SIG-M5 (cell line): ENCODE data around the gene CBX4.
A peak's percentile ranks its signal among the peaks of the same experiment; 100 is the strongest.

ENCODE experiments used
- DNase-seq: peaks from one replicate; lab custom pipeline; 2025; lab: John Stamatoyannopoulos, UW

Gene CBX4

GRCh38 chr17:79841369-79842135 is 2.3 kb upstream of the CBX4 start:
- no peak for DNase-seq

- DNase-seq, result no peak
These were observed 1.7 kb upstream of the CBX4 start for GRCh38 chr17:79840989-79841286.

GRCh38 chr17:79840269-79840988 is 1.2 kb upstream of the CBX4 start:
- no peak for DNase-seq

GRCh38 chr17:79838522-79839274 is 542 bp downstream of the CBX4 start:
- DNase-seq, result no peak

GRCh38 chr17:79837888-79838521 is 1.2 kb downstream of the CBX4 start:
- DNase-seq, result no peak

GRCh38 chr17:79836972-79837887 is 2.0 kb downstream of the CBX4 start:
- peak; percentile 28 for DNase-seq

GRCh38 chr17:79836510-79836971 is 2.7 kb downstream of the CBX4 start:
- peak; percentile 45 for DNase-seq

- no peak for DNase-seq
These were observed 3.2 kb downstream of the CBX4 start for GRCh38 chr17:79835953-79836509.

GRCh38 chr17:79835470-79835899 is 3.8 kb downstream of the CBX4 start:
- DNase-seq, result no peak

- DNase-seq, result no peak
These were observed 4.4 kb downstream of the CBX4 start for GRCh38 chr17:79834565-79835469.

GRCh38 chr17:79833744-79834564 is 5.3 kb downstream of the CBX4 start:
- no peak for DNase-seq

GRCh38 chr17:79833110-79833450 is 6.2 kb downstream of the CBX4 start:
- DNase-seq, result no peak

- no peak for DNase-seq
These were observed 6.8 kb downstream of the CBX4 start for GRCh38 chr17:79832218-79833109.

GRCh38 chr17:79831265-79832217 is 7.7 kb downstream of the CBX4 start:
- no peak for DNase-seq

GRCh38 chr17:79830763-79831264 is 8.4 kb downstream of the CBX4 start:
- no peak for DNase-seq

GRCh38 chr17:79830303-79830702 is 8.9 kb downstream of the CBX4 start:
- DNase-seq, result no peak

GRCh38 chr17:79829457-79829856 is 9.8 kb downstream of the CBX4 start:
- no peak for DNase-seq
